HG03460 (cell line): ENCODE measurements around the gene CYP19A1.
"Not testable (repeated sequence)": the region's sequence is repeated elsewhere in the genome, so short reads cannot be mapped to it uniquely, and the experiment has no call there.

Experiments used
- ATAC-seq: cut with Tn5 transposase; IDR thresholded peaks from one replicate; pipeline ENCODE4 v1.9.1; 2021; ENCODE audit not compliant: unreplicated experiment

CYP19A1 gene

DNA sequence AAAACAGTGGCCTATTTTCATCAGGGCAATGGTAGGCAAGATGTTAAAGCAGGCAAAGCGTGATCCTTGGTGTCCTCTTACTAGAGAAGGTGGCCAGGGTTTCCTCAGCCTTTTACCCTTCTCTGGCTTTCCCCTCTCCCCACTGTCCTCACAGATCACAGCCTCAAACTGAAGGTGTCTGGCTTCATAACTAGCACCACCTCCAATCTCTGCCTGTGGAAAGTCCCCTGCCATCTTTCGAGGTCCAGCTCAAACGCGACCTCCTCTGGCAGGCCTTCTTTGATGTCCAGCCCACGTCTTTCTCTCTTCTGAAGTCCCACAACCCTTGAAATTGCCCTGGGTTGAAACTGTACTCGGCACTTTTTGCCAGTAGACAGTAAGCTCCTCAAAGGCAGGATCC lies 35.9 kb downstream of the CYP19A1 start:
- ATAC-seq, result no peak

DNA sequence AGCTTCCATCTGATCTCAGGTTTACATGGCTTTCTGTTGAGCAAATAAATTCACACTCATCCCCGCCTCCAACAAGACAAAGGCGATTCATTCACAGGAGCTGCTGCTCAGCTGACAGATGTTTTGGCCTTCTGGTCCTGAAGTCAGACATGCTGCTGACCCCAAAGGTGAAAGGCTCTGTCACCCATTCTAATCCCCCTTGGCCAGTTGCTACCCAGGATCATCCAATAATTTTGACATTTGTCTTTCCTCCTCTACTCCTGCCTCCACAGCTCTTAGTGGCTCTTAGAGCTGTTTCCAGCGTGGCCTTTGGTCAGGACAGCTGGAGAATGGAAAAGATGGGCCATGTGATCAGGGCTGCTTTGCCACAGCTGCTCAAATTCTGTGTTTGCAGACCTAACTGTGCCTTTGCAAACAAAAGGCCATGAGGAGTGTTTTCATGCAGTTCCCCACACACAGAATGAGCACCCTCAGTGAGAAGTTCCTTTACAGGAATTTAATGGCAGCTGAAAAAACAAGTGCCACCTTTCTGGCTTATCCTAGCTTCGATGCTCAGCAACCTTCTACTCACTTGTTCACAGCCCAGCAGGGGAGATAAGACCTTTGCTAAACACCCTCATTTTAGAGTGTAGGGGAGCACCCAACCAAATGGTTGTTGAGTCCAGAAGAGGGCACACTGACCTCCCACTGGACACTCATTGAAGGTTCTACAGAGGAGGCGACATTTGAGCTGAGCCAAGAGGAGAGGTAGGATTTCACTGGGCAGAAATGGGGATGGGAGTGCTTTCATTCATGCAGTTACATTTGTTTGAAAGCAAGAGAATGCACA lies 39.0 kb downstream of the CYP19A1 start:
- no peak for ATAC-seq

DNA sequence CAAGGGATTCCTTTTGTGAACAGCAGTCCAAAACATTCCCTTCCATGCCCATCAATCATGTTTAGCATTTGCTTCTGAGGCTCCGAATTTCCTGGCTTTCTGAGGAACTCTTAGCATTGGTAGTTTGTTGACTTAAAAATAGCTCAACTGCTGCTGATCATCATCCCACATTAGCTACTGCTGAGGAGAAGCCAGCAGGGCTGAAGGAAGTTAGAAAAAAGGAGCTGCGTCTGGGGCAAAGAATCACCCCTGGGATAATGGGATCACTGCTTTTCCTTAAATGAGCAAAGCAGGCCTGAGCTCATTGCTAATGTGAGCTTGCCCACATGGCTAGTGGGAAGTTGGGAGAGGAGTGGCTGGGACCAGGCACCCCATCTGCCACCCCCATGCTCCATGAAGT lies 39.8 kb downstream of the CYP19A1 start:
- ATAC-seq, result no peak

DNA sequence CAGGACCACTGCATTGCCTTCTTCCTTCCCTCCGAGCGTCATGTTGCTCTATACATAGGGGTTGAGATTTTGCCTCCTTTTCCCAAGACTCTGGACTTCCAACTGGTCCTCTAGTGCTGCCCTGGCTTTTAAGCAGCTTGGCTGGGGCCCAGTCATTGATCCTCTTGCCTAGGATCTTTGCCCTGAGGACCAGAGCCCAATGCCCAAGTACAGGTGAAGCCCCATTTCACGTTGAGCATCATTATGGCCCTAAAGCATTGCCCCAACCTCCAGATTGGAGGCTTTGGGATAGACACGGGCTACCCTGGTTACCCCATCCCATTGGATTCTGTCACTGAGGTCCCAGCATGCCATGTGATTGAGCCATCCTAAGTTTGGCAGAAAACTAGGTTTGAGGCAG lies 47.7 kb downstream of the CYP19A1 start:
- ATAC-seq, result no peak

DNA sequence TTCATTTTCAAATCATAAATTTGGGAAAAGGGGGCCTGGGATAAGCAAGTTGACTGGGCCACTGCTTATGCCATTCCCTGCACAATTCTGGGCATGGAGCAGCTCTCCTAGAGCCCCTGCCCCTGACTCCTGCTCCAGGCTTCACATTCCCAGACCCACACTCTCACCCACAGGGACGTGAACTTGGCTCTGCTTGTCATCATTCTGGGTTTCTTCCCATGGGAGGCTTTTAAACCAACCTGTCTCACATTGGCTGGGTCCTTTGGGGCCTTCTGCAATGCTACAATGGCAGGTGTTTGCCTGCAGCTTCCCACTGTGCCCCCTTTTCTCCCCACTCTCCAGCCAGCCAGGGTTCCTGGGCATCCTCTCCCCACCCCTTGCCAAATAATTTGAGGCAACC lies 49.1 kb downstream of the CYP19A1 start:
- ATAC-seq, result no peak

DNA sequence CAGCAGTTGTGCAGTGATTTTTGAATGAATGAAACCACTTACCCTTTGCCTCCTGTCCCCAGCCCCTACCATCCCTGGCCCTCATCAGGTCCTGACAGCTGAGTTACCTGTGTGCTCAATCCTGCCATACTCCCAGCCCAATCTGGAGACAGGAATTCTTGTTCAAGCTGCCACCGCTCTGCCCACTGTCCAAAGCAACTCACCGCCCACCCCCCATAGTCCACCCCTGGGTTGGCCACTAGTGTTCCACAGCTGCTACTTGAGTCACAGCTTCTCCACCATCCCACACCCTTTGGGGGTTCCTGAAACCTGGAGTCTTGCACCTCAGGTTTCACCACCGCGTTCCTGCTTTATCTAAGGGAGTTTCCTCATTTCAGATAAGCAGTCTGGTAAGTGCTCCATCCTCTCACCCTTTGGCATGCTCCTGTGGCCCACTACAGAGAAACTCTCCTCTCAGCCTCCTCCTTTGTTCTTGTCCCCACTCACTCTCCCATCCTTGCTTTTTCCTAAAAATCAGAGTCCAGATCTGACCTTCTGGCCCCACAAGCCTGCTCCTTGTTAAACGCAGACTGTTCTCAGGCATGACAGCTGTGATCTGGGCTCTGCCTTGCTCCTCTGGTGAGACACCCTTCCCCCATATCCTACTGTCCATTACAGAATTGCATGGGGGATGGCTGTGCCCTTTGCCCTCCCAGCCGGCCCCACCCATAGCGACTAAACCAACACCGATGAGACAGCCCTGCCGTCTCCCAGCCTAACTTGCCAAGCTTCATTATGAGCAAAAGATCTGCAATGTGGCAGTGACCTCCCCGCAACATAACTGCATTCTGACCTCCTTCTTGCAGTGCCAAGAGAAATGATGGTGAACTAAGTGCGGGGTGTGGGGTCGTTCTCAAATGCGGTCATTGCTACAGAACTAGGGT lies 50.0 kb downstream of the CYP19A1 start:
- no peak for ATAC-seq

DNA sequence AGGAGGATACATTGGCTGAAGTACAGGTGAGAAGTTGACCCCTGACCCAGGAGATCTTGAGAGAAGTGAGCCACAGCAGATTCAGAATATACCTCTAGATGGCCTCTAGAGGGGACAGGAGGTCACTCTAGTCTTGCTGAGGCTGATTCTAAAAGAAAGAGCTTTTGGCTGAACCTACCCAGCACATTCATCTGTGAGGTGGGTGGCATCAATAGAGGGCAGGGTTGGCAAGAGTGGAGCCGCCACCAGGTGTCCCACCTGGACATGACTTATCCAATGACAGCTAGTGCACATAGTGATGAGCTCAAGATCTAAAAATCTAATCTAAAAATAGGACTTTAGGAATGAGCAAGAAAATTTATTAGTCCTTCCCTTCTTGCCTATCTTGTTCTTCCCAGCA lies 51.6 kb downstream of the CYP19A1 start:
- no peak for ATAC-seq

DNA sequence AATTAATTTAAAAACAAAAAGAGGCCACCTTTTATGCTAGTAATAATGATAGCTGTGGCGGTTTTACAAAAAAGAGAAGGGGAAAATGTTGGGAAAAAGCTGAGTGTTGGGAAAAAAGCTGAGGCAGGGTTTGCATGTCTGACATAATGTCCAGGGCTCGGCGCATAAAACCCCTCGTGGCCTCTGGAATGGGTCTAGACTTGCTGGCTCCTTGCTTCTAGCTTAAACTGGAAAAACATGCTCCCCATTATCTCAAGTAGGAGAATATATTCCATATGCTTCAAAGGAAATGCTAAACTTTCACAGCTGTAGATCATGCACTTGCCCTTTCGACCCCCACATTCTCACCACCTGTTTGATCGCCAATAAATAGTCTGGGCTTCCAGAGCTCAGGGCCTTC lies 53.0 kb downstream of the CYP19A1 start:
- no peak for ATAC-seq

DNA sequence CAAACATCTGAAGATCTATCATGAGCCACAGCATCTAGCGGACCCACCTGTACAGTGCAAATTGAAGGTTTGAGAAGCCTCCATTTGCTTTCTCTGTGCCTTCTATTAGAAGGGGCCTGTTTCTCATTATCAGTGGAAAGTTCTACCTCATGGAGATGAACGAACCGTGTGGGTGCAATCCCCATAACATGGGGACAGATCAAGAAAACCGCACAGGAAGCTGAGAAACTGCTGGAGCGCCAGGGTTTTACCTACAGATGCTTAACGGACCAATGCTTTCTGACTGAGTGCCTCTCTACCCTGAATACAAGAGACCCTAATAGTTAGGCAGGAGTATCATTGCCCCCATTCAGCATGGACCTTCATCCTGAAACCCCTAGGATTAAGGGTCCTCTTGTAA lies 53.5 kb downstream of the CYP19A1 start:
- ATAC-seq, result no peak

DNA sequence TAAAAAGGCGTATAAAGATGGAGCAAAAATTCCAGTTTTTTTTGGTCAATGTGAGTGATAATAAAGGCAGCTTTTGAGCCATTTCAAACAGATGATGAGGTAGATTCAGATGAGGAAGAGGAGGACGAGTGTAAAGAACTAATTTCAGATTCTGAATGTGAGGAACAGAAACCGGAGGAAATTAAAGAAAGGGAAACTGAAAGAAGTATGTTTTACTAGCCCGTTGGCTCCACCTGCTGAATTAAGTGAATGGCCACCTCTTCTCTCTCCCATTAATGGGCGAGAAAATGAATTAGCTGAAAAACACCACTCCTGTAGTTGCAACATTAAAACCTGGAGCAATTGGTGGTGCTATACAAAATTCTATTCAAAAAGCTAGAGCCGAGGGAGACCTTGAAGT lies 55.4 kb downstream of the CYP19A1 start:
- ATAC-seq, result no peak

DNA sequence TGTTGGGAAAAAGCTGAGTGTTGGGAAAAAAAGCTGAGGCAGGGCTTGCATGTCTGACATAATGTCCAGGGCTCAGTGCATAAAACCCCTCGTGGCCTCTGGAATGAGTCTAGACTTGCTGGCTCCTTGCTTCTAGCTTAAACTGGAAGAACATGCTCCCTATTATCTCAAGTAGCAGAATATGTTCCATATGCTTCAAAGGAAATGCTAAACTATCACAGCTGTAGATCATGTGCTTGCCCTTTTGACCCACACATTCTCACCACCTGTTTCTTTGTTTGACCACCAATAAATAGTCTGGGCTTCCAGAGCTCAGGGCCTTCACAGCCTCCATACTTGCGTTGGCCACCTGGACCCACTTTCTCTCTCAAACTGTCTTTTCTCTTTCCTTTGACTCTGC lies 56.2 kb downstream of the CYP19A1 start:
- ATAC-seq, result not testable (repeated sequence)

DNA sequence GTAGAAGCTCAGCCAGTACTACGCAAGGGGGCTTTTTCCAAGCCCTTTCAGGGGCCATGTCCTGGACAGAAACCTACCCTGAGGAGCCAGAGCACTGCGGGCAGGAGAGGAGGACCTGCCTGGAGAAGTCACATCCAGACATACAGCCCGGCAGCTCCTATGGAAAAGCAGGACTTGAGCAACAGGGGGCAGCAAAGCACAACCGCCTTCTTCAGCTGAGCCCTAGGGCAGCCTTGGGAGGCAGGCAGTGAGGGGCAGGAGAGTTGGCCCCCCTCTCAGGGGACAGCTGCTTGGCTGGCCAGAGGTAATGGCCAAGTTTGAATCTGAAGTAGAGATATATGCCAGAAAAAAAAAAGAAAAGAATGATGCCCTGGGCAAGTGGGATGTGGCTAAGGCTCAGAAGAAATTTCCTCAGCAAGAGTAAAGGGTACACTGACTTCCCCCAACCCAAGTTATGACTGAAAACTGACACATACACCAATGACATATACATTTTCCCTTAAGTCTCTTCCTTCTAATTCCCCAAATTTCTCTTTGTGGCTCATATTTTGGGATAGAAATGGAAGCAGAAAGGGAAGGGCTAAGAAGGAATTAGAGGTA lies 56.9 kb downstream of the CYP19A1 start:
- no peak for ATAC-seq

DNA sequence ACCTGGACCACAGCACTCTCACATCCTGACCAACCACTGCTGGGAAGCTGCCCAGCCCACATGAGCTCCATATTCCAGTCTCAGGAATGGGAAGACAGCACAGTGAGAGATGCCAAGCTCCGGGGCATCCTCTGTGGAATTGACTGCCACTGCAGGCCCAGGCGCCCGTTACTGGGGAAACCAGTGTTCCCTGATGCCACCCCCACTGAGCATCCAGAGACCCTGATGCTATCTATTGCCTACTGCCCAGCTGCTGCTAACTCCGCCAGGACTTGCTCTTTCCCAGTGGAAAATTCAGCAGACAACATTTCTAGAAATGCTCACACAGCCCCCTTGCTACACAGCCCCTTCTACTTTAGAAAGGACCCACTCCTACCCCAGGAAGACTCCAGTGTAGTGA lies 57.6 kb downstream of the CYP19A1 start:
- ATAC-seq, result no peak

DNA sequence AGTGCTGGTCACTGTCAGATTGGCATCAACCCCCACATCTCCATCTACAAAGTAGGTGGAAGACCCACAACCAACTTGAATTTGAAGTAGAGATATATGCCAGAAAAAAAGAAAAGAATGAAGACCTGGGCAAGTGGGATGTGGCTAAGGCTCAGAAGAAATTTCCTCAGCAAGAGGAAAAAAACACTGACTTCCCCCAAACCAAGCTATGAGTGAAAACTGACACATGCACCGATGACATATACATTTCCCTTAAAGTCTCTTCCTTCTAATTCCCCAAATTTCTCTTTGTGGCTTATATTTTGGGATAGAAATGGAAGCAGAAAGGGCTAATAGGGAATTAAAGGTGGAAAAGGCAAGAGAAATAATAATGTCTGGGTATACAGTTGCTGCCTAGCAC lies 59.0 kb downstream of the CYP19A1 start:
- no peak for ATAC-seq

DNA sequence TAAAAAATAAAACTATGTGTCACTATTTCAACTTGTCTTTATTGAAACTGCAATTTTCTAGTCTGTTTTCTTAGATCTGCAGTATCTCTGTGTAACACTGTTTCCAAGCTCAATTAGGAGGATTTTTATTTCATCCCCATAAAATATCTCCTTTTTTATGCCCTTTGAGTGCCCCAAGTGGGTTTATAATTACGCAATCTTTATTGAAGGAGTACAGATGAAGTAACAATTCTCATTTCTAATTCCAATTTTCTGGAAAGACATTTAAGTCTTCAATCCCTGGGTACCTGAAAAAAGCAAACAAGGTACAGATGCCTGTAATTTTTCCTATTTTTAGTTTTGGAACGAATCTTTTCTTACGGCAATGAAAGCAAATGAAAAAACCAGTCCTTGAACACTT lies 61.3 kb downstream of the CYP19A1 start:
- no peak for ATAC-seq

DNA sequence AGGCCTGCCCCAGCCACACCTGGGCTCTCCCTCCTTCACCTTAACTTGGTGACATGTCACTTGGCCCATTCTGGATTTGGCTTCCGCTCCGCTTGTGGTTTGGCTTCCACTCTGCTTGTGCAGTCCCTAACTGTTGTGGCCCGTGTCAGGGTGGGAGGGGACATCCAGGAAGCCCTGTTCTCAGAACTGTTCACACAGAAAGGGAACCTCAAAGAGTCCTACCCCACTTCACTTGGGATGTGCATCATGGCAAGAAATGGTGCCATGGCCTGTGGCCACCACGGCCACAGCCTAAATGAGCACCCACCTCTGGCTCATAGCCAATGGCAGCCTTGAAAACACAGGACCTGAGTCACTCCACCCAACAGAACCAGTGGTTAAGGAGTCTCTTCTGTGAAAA lies 63.4 kb downstream of the CYP19A1 start:
- ATAC-seq, result no peak

DNA sequence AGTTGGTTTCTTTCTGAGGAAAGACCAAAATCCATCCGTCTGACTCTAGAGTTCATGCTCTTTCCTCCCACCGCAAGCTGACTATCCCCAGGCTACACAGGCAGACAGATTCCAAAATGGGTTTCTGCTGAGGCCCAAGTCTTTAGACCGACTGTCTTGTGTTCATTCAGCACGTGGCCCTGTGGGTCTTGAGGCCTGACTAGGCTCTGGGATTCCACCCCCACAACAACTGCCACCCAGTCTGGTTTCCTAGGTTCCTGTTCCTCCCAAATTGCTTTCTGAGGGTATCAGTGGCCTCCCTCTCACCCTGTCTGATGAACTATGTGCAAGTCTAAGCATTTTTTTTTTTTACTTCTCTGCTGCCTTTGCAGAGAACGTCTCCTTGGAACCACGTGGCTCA lies 67.7 kb downstream of the CYP19A1 start:
- ATAC-seq, result no peak

DNA sequence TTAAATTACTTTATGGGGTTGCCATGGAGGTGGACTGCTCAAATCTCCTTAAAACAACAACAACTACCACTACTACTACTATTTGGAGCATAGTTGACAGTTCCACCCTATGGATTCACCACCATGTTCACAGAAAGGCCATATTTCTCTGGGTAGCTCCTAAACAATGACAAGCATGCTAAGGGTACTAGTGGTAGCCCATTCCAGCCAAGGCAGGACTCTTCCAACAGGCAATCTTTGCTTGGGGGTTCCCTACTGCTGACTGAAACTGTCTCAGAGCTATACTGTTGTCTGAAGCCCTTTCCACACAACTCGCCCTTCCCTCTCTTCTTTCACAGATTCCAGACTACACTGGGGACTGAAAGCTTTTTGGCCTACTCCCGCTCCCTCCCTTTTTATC lies 68.9 kb downstream of the CYP19A1 start:
- ATAC-seq, result no peak

DNA sequence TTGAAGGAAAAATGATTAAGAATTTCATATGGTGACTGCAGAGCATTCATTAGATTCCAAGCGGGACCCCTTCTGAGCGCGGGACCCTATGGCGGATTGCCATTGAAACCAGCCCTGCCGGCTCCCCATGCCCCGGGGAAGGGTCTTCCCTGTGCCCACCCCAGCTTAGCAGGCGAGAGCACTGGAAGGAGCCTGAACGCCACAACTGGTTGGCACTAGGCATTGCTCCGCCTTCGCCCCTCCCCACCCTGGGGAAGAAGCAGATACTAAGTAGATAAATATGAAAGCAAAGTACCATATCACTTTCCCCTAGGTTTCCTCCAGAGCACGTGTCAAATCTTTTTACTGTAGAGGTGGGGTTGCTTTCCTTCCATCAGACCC lies 70.7 kb downstream of the CYP19A1 start:
- no peak for ATAC-seq

DNA sequence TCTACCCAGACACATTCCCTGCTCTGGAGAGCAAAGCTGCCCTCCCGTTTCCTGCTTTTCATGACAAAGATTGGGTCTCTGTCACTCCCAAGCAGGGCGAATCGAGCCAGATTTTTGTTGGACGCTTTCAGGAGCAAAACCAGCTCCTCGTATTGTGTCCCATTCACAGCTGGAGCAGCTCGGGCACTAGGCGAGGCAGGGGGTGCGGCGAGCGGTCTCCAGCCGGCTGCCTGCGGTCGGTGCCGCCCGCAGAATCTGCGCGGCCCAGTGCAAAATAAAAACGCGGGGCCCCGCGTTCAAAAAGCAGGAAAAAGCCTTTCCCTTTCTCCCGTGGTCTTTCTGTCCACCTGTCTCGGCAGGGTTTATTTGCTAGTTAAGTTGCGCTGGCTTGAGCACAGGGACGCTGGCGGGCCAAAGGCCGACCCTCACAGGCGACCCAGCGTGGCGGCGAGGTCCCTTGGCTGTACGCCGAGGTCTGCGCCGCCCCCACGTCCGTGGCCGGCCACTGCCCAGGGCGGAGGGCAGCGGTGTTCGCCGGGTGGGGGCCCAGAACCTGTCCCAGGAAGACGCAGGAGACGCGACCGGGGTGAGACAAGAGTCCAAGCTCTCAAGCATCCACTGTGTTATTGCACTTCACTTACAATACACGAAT lies 71.2 kb downstream of the CYP19A1 start:
- ATAC-seq, result no peak

DNA sequence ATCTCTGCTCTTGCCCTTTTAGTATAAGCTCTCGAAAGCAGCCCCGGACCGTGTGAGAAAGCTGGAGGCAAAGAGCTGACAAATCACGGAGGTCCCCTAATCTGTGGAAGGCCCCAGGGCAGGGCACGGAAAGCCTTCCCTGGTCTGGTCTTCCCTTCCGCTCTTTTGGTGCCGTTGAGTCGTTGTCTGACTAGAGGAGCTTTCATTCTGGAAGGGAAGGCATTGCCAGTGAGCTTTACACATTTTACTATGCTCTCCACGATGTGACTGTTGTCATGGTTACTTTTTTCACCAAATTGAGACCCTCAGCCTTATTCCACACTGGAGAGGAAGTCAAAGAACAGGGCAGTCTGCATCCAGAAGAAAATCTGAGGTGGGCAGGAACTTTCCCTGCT lies 71.7 kb downstream of the CYP19A1 start:
- no peak for ATAC-seq
